ENCODE results near the gene KCNH2. TPM values are rescaled to one million over a fixed set of nuclear protein-coding genes. Genes with fewer than 3 reads are reported as not detected.
A peak's percentile ranks its signal among the peaks of the same experiment; 100 is the strongest.
"Not testable (repeated sequence)": the region's sequence is repeated elsewhere in the genome, so short reads cannot be mapped to it uniquely, and the experiment has no call there.

KCNH2 gene
- 1 to 10 TPM; 1.4 to 4.4 (median 3.0) TPM for total RNA-seq
- 10 to 100 TPM in 1 of 2 donors, 1 to 10 TPM in 1; 7.4 to 27.9 TPM for polyA plus RNA-seq

DNA sequence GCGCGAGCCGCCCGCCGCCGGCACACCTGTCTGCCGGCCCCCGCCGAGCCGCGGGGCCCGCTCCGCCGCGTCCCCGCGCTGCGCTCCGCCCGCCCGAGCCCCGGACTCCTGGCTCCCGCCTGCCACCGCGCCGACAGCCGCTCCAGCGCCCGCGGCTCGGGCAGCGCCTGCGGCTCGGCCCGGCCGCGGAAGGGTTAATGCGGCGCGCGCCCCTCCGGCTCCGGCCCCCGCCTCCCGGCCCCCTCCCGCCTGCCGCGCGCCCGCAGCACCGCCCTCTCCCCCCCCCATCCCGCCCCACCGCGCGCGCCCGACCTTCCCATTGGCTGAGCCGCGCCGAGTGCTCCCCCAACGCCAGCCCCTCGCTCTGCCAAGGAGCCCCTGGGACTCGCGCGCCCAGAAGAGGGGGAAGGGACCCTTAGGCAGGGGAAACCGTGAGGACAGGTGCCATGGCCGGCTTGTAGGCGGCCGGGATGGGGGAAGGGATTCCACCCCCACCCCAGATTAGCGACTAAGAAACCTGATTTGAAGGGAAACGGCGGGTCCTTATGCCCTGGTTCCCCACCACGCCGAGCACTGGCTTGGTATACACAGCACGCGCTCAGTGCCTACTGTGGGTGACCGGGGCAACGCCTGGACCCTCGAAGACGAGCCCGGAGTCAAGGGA is at the start of gene KCNH2:
Gene KCNH2 (minus strand): TSS at position 196 of the 664 bp plus-strand sequence. CDS start 408 bp downstream, outside the sequence.
- H3K36me3 ChIP-seq, result no peaks in the 10 kb centered on the region
- FAIRE-seq, result no peak
- intact Hi-C loops (cut with DNase I), result no loop called here
- H3K9me3 ChIP-seq, result no peaks in the 10 kb centered on the region
- H3K4me1 ChIP-seq, result no peaks in the 10 kb centered on the region
- 1 to 3% methylated on average over 29 to 81 of the region's 81 CpGs for WGBS, 2 donors
- TF ChIP-seq CTCF (IDR thresholded peaks at IDR 0.05), result no peak
- peaks cover 0 to 6% (median 0%) of the 10 kb centered on the region in 4 donors for H3K27me3 ChIP-seq
- ATAC-seq, result peak; percentile 22 to 55 (median 50)
- H3K4me3 ChIP-seq, result peak within 1 kb of the TSS in 2 of 4 donors; percentile 29 to 30
- DNase-seq, result peak in 1 of 6 donors; percentile 74
- no peak within 1 kb of the TSS for H3K27ac ChIP-seq

- peak overlapping the region; percentile 56 to 74 (median 62) for H3K27ac ChIP-seq
- FAIRE-seq; H3K27me3 ChIP-seq; H3K9me3 ChIP-seq; H3K4me1 ChIP-seq; DNase-seq; H3K36me3 ChIP-seq; intact Hi-C loops (cut with DNase I); ATAC-seq: not testable (repeated sequence)
- peak overlapping the region in 3 of 4 donors; percentile 62 to 93 (median 85) for H3K4me3 ChIP-seq
- 3 to 4% methylated on average over 16 of the region's 16 CpGs for WGBS, 2 donors
These were observed 49.6 kb upstream of the KCNH2 start for GRCh38 chr7:151027728-151028130.

GRCh38 chr7:151026771-151027727 is 48.9 kb upstream of the KCNH2 start:
- FAIRE-seq; H3K9me3 ChIP-seq; H3K27ac ChIP-seq; intact Hi-C loops (cut with DNase I); DNase-seq; H3K4me1 ChIP-seq; H3K27me3 ChIP-seq; ATAC-seq; H3K36me3 ChIP-seq: not testable (repeated sequence)
- H3K4me3 ChIP-seq, result peak overlapping the region in 2 of 4 donors; percentile 62 to 85
- WGBS, 2 donors, result 45 to 46% methylated on average over 19 of the region's 19 CpGs

DNA sequence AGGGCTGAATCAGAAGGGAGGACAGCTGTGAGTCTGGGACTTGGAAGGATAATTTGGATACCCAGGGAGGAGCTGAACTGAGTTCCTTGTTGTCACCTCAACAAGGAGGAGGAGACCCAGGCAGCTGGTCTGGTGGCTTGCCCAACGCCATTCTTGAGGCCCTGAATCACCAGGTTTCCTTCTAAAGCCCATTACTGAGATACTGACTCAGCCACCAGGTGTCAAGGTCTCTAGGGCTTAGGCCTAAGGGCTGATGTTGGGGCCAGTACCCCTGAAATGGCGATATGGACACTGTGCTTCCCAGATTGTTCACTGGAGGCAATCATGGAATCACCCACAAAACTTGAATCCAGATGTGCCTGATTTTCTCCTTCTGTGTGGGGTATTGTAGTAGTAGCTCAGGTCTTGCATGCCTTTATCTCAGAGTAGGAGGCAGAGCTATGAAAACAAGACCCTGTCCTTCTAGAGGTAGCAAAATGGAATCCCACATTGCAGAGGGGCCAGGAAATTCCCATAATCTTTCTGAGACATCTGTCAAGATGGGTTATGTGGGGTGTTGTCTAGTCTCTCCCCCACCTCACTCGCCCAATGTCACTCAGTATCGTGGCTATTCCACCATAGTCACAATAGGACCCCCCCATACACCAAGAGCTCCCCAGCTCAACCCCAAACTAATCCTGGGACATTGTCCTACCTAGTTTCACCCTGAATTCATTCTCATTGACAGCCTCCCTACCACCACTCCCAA is 48.0 kb upstream of the KCNH2 start:
- no peak for ATAC-seq
- Histone ChIP-seq H3K27me3 (no peaks in the 10 kb centered on the region), H3K4me1 (peaks cover 0 to 6% (median 0%) of the 10 kb centered on the region in 3 donors), H3K4me3 (no peak overlapping the region), H3K27ac (no peak overlapping the region), H3K9me3 (no peaks in the 10 kb centered on the region), H3K36me3 (no peaks in the 10 kb centered on the region)
- no peak for TF ChIP-seq CTCF (IDR thresholded peaks at IDR 0.05)
- intact Hi-C loops (cut with DNase I), result no loop called here
- no peak for FAIRE-seq
- WGBS, 2 donors, result 88 to 91% methylated on average over 4 of the region's 4 CpGs
- no peak for DNase-seq

DNA sequence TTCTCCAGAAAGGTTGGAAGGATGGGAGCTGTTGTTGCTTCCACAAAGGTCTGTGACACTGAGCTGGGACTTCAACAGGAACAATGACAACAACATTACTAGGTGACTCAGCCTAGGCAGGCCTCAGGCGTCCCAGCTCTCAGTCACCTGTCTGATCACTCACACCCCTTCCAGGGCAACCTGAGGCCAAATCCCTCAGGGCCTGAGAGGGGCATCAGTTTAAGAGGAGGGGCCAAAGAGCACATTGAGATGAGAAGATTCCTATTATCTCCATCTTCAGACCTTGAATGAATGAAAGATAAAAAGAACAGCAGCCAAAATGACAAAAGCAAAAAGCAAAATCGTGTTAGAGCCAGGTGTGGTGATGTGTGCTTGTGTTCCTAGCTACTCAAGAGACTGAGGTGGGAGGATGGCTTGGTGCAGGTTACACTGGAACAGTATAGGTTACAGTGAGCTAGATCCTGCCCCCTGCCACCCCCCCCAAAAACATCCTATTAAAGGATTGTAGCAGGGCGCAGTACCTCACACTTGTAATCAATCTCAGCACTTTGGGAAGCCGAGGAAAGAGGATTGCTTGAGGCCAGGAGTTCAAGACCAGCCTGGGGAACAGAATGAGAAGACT is 46.4 kb upstream of the KCNH2 start, which contains the start of gene ATG9B:
Gene ATG9B (minus strand): TSS at position 60 of the 622 bp plus-strand sequence. CDS start 71 bp downstream, outside the sequence.
- TF ChIP-seq CTCF (IDR thresholded peaks at IDR 0.05), result no peak
- peaks cover 0 to 6% (median 0%) of the 10 kb centered on the region in 3 donors for H3K4me1 ChIP-seq
- H3K4me3 ChIP-seq, result no peak within 1 kb of the TSS
- 77 to 80% methylated on average over 4 of the region's 4 CpGs for WGBS, 2 donors
- no peak for DNase-seq
- no peak for ATAC-seq
- H3K9me3 ChIP-seq, result no peaks in the 10 kb centered on the region
- no peak within 1 kb of the TSS for H3K27ac ChIP-seq
- H3K27me3 ChIP-seq, result no peaks in the 10 kb centered on the region
- FAIRE-seq, result no peak
- no peaks in the 10 kb centered on the region for H3K36me3 ChIP-seq
- intact Hi-C loops (cut with DNase I), result no loop called here

Data from pancreas (tissue), 10 donors.